ENCODE results near the gene OR6B3. TPM values are rescaled to one million over a fixed set of nuclear protein-coding genes. Genes with fewer than 3 reads are reported as not detected.

Gene OR6B3
- total RNA-seq, 1 donor from 2014 or later = not detected

- H3K36me3 ChIP-seq (ENCODE audit: control insufficient read depth, insufficient read depth, low read length) = no peaks in the 10 kb centered on the region
- no peak overlapping the region for H3K4me3 ChIP-seq (ENCODE audit: low read depth, low read length)
- DNase-seq (ENCODE audit: low read depth) = no peak
- peaks cover 20% of the 10 kb centered on the region for H3K27me3 ChIP-seq (ENCODE audit: control insufficient read depth, insufficient read depth, low read length)
- TF ChIP-seq CTCF (IDR thresholded peaks at IDR 0.05; ENCODE audit: insufficient read depth, low read length, poor library complexity, severe bottlenecking) = no peak
Measured at GRCh38 chr2:240043279-240043989, 9.9 kb downstream of the OR6B3 start.

GRCh38 chr2:240042740-240043139 lies 10.6 kb downstream of the OR6B3 start:
- Histone ChIP-seq H3K36me3 (ENCODE audit: control insufficient read depth, insufficient read depth, low read length) (no peaks in the 10 kb centered on the region), H3K4me3 (ENCODE audit: low read depth, low read length) (no peak overlapping the region), H3K27me3 (ENCODE audit: control insufficient read depth, insufficient read depth, low read length) (peaks cover 18% of the 10 kb centered on the region)
- DNase-seq (ENCODE audit: low read depth) = no peak
- no peak for TF ChIP-seq CTCF (IDR thresholded peaks at IDR 0.05; ENCODE audit: insufficient read depth, low read length, poor library complexity, severe bottlenecking)

- H3K36me3 ChIP-seq (ENCODE audit: control insufficient read depth, insufficient read depth, low read length) = no peaks in the 10 kb centered on the region
- TF ChIP-seq CTCF (IDR thresholded peaks at IDR 0.05; ENCODE audit: insufficient read depth, low read length, poor library complexity, severe bottlenecking) = no peak
- H3K4me3 ChIP-seq (ENCODE audit: low read depth, low read length) = no peak overlapping the region
- peaks cover 18% of the 10 kb centered on the region for H3K27me3 ChIP-seq (ENCODE audit: control insufficient read depth, insufficient read depth, low read length)
- no peak for DNase-seq (ENCODE audit: low read depth)
Measured at GRCh38 chr2:240041363-240041762, 12.0 kb downstream of the OR6B3 start.

GRCh38 chr2:240037358-240037757 lies 16.0 kb downstream of the OR6B3 start:
- Histone ChIP-seq H3K36me3 (ENCODE audit: control insufficient read depth, insufficient read depth, low read length) (no peaks in the 10 kb centered on the region), H3K4me3 (ENCODE audit: low read depth, low read length) (no peak overlapping the region), H3K27me3 (ENCODE audit: control insufficient read depth, insufficient read depth, low read length) (peaks cover 13% of the 10 kb centered on the region)
- TF ChIP-seq CTCF (IDR thresholded peaks at IDR 0.05; ENCODE audit: insufficient read depth, low read length, poor library complexity, severe bottlenecking) = no peak
- DNase-seq (ENCODE audit: low read depth) = no peak

- H3K27me3 ChIP-seq (ENCODE audit: control insufficient read depth, insufficient read depth, low read length) = peaks cover 10% of the 10 kb centered on the region
- TF ChIP-seq CTCF (IDR thresholded peaks at IDR 0.05; ENCODE audit: insufficient read depth, low read length, poor library complexity, severe bottlenecking) = no peak
Measured at GRCh38 chr2:240033330-240033678, 20.0 kb downstream of the OR6B3 start.

More at GRCh38 chr2:240033330-240033678, 20.0 kb downstream of the OR6B3 start:
- Histone ChIP-seq H3K4me3 (ENCODE audit: low read depth, low read length) (no peak overlapping the region), H3K36me3 (ENCODE audit: control insufficient read depth, insufficient read depth, low read length) (no peaks in the 10 kb centered on the region)
- DNase-seq (ENCODE audit: low read depth) = no peak

Measured in kidney epithelial cell (primary cell).